GM12865 (cell line): Measurements from ENCODE around the gene FHL1.
"Not testable (repeated sequence)": the region's sequence is repeated elsewhere in the genome, so short reads cannot be mapped to it uniquely, and the experiment has no call there.

ENCODE experiments used
- DNase-seq: peaks from one replicate; pipeline ENCODE4 v3.0.0; 2010; ENCODE audit warnings: low read depth
- H3K4me3 ChIP-seq: 2 replicates; pipeline ENCODE4 v1.5.1; 2011; ENCODE audit warnings: mild to moderate bottlenecking, low read depth, low read length, control low read depth
- CTCF ChIP-seq: IDR thresholded peaks from 2 replicates; pipeline ENCODE4 v1.5.1; 2011; ENCODE audit warnings: low read length, control low read depth, low read depth, inconsistent platforms; ENCODE audit not compliant: insufficient read depth; ENCODE audit errors: missing control alignments

Gene FHL1

GRCh38 chrX:136220540-136220939, 73.2 kb downstream of the FHL1 start:
- DNase-seq: no peak
- H3K4me3 ChIP-seq: no peak overlapping the region
- no peak for TF ChIP-seq CTCF

GRCh38 chrX:136220951-136221350, 73.6 kb downstream of the FHL1 start:
- no peak for DNase-seq
- no peak overlapping the region for H3K4me3 ChIP-seq
- TF ChIP-seq CTCF: no peak

- H3K4me3 ChIP-seq: no peak overlapping the region
- TF ChIP-seq CTCF: no peak
- DNase-seq: no peak
These were observed 74.6 kb downstream of the FHL1 start for GRCh38 chrX:136221851-136222513.

GRCh38 chrX:136227074-136227473, 79.7 kb downstream of the FHL1 start:
- H3K4me3 ChIP-seq: no peak overlapping the region
- DNase-seq: no peak
- TF ChIP-seq CTCF: no peak

- DNase-seq: peak; percentile 38
- peak overlapping the region; percentile 15 for H3K4me3 ChIP-seq
- no peak for TF ChIP-seq CTCF
These were observed 80.9 kb downstream of the FHL1 start for GRCh38 chrX:136227948-136228838.

GRCh38 chrX:136228839-136229207, 81.5 kb downstream of the FHL1 start:
- DNase-seq: peak; percentile 6
- peak overlapping the region; percentile 15 for H3K4me3 ChIP-seq
- no peak for TF ChIP-seq CTCF

- no peak overlapping the region for H3K4me3 ChIP-seq
- no peak for DNase-seq
- no peak for TF ChIP-seq CTCF
These were observed 89.7 kb downstream of the FHL1 start for GRCh38 chrX:136237074-136237473.

- DNase-seq, H3K4me3 ChIP-seq: not testable (repeated sequence)
These were observed 90.5 kb downstream of the FHL1 start for GRCh38 chrX:136237849-136238248.
